Osteocyte (in vitro differentiated cells): ENCODE measurements around the gene GYS2. TPM values are rescaled to one million over a fixed set of nuclear protein-coding genes. Genes with fewer than 3 reads are reported as not detected.

ENCODE experiments used
- DNase-seq: peaks from one replicate; pipeline ENCODE4 v3.0.0; 2021; ENCODE audit warnings: mixed read lengths; ENCODE audit not compliant: unreplicated experiment; ENCODE audit errors: extremely low spot score
- H3K27ac Mint-ChIP-seq: one replicate; pipeline ENCODE4 v1.8.0; 2021; ENCODE audit warnings: mild to moderate bottlenecking, mixed read lengths; ENCODE audit not compliant: unreplicated experiment
- H3K27me3 Mint-ChIP-seq: one replicate; pipeline ENCODE4 v1.8.0; 2021; ENCODE audit warnings: mixed read lengths; ENCODE audit not compliant: unreplicated experiment
- H3K36me3 Mint-ChIP-seq: one replicate; pipeline ENCODE4 v1.8.0; 2021; ENCODE audit warnings: mixed read lengths; ENCODE audit not compliant: unreplicated experiment
- H3K4me1 Mint-ChIP-seq: one replicate; pipeline ENCODE4 v1.8.0; 2021; ENCODE audit warnings: mixed read lengths; ENCODE audit not compliant: unreplicated experiment
- H3K4me3 Mint-ChIP-seq: one replicate; pipeline ENCODE4 v1.8.0; 2021; ENCODE audit warnings: mild to moderate bottlenecking, moderate library complexity, mixed read lengths; ENCODE audit not compliant: unreplicated experiment
- H3K9me3 Mint-ChIP-seq: one replicate; pipeline ENCODE4 v1.8.0; 2021; ENCODE audit warnings: mixed read lengths; ENCODE audit not compliant: unreplicated experiment
- total RNA-seq: library from RNA; stranded (reverse); gene quantifications from 2 replicates; pipeline ENCODE4 v1.2.1, GENCODE V29; 2021
- TF ChIP-seq, protein P1 (sequence below): fragments of 200-600 bp; sonication (generic); IDR thresholded peaks from 2 replicates; pipeline ENCODE4 v1.5.0; 2021; ENCODE audit warnings: antibody characterized with exemption, mild to moderate bottlenecking, moderate library complexity

The GYS2 gene
- total RNA-seq, 1 donor from 2014 or later = not detected

- TF ChIP-seq, protein P1, sequence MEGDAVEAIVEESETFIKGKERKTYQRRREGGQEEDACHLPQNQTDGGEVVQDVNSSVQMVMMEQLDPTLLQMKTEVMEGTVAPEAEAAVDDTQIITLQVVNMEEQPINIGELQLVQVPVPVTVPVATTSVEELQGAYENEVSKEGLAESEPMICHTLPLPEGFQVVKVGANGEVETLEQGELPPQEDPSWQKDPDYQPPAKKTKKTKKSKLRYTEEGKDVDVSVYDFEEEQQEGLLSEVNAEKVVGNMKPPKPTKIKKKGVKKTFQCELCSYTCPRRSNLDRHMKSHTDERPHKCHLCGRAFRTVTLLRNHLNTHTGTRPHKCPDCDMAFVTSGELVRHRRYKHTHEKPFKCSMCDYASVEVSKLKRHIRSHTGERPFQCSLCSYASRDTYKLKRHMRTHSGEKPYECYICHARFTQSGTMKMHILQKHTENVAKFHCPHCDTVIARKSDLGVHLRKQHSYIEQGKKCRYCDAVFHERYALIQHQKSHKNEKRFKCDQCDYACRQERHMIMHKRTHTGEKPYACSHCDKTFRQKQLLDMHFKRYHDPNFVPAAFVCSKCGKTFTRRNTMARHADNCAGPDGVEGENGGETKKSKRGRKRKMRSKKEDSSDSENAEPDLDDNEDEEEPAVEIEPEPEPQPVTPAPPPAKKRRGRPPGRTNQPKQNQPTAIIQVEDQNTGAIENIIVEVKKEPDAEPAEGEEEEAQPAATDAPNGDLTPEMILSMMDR = peak; percentile 61
- H3K9me3 Mint-ChIP-seq = no peaks in the 10 kb centered on the region
- no peaks in the 10 kb centered on the region for H3K4me1 Mint-ChIP-seq
- H3K36me3 Mint-ChIP-seq = no peaks in the 10 kb centered on the region
- no peak for DNase-seq
- no peak overlapping the region for H3K4me3 Mint-ChIP-seq
- no peak overlapping the region for H3K27ac Mint-ChIP-seq
- H3K27me3 Mint-ChIP-seq = peaks cover 23% of the 10 kb centered on the region
Observed at GRCh38 chr12:21607701-21608100, 3.1 kb upstream of the GYS2 start.

DNA sequence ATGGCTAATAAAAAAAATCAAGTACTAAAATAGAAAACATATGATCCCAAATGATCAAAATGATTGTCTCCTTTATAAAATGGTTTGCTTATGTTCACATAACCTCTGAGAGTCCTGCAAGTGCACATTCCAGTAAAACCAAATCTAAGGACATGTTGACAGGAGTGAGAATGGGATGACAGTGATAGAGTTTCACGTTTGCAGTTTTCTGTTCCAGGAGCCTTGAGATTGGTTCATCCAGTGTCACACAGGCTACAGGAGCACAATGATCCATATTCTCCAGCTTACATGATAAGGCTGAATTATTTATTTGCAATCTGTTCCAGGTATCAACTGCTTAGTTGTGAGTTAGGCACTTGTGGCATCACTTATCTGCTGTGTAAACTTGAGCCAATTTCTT is 1.5 kb upstream of the GYS2 start:
- no peak for DNase-seq
- H3K36me3 Mint-ChIP-seq = no peaks in the 10 kb centered on the region
- H3K4me1 Mint-ChIP-seq = no peaks in the 10 kb centered on the region
- no peak overlapping the region for H3K27ac Mint-ChIP-seq
- H3K4me3 Mint-ChIP-seq = no peak overlapping the region
- H3K27me3 Mint-ChIP-seq = peaks cover 33% of the 10 kb centered on the region
- TF ChIP-seq, protein P1 = no peak
- H3K9me3 Mint-ChIP-seq = no peaks in the 10 kb centered on the region

DNA sequence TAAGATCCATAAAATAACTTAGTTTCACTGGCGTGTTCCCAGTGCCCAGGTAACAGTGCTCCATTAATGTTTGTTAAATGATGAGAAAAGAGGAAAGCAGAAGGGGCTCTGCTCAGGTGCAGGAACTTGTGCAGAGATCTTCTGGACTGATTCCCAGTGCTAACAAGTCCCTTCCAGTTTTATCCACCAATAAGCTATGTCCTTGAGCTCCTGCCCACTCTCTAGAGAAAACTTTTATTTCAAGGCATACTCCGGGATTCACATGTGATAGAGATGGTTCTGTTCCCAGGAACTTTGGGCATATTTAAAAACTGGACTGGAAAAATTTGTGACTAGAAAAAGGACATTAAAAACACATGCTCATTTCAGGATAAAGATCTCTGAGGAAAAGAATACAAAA is 1.9 kb downstream of the GYS2 start:
- Mint-ChIP-seq H3K4me3 (no peak overlapping the region), H3K27ac (no peak overlapping the region), H3K9me3 (no peaks in the 10 kb centered on the region), H3K36me3 (no peaks in the 10 kb centered on the region), H3K4me1 (no peaks in the 10 kb centered on the region), H3K27me3 (peaks cover 44% of the 10 kb centered on the region)
- TF ChIP-seq, protein P1 = no peak
- no peak for DNase-seq

DNA sequence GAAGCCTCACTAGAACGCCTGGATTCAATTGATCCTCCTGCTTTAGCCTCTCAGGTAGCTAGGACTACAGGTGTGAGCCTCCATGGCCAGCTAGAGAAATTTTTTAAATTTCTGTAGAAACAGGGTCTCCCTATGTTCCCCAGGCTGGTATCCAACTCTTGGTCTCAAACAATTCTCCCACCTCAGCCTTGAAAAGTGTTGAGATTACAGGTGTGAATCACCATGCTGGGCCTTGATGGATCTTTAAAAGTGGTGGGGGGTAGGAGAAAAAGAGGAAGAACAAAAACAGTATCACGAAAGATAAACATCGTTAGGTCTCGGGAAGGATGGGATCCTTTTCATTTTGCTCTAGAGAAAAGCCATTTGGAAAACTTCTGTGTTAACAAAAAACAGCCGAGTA is 4.5 kb downstream of the GYS2 start:
- Mint-ChIP-seq H3K36me3 (no peaks in the 10 kb centered on the region), H3K27ac (no peak overlapping the region), H3K27me3 (peaks cover 48% of the 10 kb centered on the region), H3K9me3 (no peaks in the 10 kb centered on the region), H3K4me3 (no peak overlapping the region), H3K4me1 (no peaks in the 10 kb centered on the region)
- DNase-seq = no peak
- TF ChIP-seq, protein P1 = no peak

DNA sequence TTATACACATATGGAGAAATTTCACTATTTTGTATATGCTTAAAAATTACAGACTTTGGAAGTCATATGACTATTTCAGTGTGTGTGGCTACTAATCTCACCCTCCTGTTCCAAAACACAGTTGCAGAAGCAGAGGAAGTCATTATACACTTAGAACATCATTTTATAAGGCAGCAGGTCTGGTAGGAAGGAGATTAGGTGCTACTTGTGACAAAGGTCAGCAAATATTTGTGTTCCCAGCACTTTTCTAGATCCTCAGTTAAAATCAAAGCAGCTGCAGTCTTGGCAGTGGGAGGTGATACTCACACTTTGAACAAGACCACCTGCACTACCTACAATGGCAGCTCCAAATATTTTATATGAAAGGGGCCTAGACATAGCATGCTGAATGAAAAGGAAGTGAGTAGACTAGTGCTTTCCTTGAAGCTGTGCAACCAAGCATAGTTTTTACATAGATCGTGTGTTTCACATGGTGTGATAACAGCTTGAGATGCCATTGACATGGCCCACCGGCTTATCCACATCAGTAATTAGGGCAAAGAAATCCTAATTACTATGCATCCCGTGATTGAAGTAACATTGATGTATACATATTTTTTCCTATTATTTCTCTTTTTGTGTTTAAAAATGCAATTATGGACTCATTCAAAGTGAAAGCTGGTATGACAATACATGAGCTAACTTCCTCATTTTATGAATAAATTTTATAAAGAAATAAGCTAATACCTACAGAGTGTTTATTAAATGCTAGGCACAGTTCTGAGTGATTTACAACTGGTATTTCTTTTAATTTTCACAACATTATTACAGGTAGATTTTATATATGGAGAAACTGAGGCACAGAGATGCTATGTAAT is 5.3 kb downstream of the GYS2 start:
- peaks cover 44% of the 10 kb centered on the region for H3K27me3 Mint-ChIP-seq
- no peak overlapping the region for H3K27ac Mint-ChIP-seq
- no peaks in the 10 kb centered on the region for H3K9me3 Mint-ChIP-seq
- H3K4me3 Mint-ChIP-seq = no peak overlapping the region
- no peak for DNase-seq
- no peaks in the 10 kb centered on the region for H3K4me1 Mint-ChIP-seq
- TF ChIP-seq, protein P1 = no peak
- no peaks in the 10 kb centered on the region for H3K36me3 Mint-ChIP-seq
